GM23338 (cell line): ENCODE measurements around the gene XRCC5.

Source experiments
- CREB1 ChIP-seq: fragments of 250-450 bp; sonication (Bioruptor Pico); IDR thresholded peaks from 2 replicates; pipeline ENCODE4 v1.5.0; 2020; ENCODE audit warnings: low read depth, mild to moderate bottlenecking, moderate library complexity
- EZH2 ChIP-seq: fragments of 200-600 bp; sonication (generic); IDR thresholded peaks from one replicate; pipeline ENCODE4 v1.8.0; 2017; ENCODE audit warnings: antibody characterized with exemption, mild to moderate bottlenecking, low read depth; ENCODE audit not compliant: unreplicated experiment
- EZH2phosphoT487 ChIP-seq: fragments of 200-600 bp; sonication (generic); IDR thresholded peaks from one replicate; pipeline ENCODE4 v1.8.1; 2018; ENCODE audit warnings: antibody characterized with exemption; ENCODE audit not compliant: unreplicated experiment
- JUNB ChIP-seq: IDR thresholded peaks from one replicate; pipeline ENCODE4 v1.6.1; 2016; ENCODE audit warnings: antibody characterized with exemption; ENCODE audit not compliant: unreplicated experiment
- NANOG ChIP-seq: IDR thresholded peaks from 2 replicates; pipeline ENCODE4 v1.6.1; 2016; ENCODE audit warnings: antibody characterized with exemption, borderline replicate concordance
- POLR2AphosphoS5 ChIP-seq: IDR thresholded peaks from 2 replicates; pipeline ENCODE4 v1.6.1; 2016; ENCODE audit warnings: antibody characterized with exemption, low read depth
- REST ChIP-seq: IDR thresholded peaks from one replicate; pipeline ENCODE4 v1.6.1; 2018; ENCODE audit warnings: antibody characterized with exemption; ENCODE audit not compliant: unreplicated experiment
- ZNF114 ChIP-seq: fragments of 250-450 bp; sonication (Bioruptor Pico); IDR thresholded peaks from 2 replicates; pipeline ENCODE4 v1.5.0; 2020; ENCODE audit warnings: mild to moderate bottlenecking, moderate library complexity
- ZNF331 ChIP-seq: fragments of 250-450 bp; sonication (Bioruptor Pico); IDR thresholded peaks from 2 replicates; pipeline ENCODE4 v1.5.0; 2020; ENCODE audit warnings: low read depth, mild to moderate bottlenecking, moderate library complexity
- TF ChIP-seq, protein P1 (sequence below), 2 experiments: fragments of 200-600 bp in 1 of 2; sonication (generic) in 1 of 2; conservative IDR thresholded peaks; 2 replicates each; pipeline versions ENCODE4 v1.5.1 to v1.6.1; 2016 to 2017; ENCODE audit warnings: antibody characterized with exemption in 2 of 2, low read depth in 2 of 2, mild to moderate bottlenecking in 2 of 2, moderate library complexity in 1 of 2
- TF ChIP-seq, protein P2 (sequence below): IDR thresholded peaks from 2 replicates; pipeline ENCODE4 v1.6.1; 2016; ENCODE audit warnings: antibody characterized with exemption

- TF ChIP-seq, protein P1, sequence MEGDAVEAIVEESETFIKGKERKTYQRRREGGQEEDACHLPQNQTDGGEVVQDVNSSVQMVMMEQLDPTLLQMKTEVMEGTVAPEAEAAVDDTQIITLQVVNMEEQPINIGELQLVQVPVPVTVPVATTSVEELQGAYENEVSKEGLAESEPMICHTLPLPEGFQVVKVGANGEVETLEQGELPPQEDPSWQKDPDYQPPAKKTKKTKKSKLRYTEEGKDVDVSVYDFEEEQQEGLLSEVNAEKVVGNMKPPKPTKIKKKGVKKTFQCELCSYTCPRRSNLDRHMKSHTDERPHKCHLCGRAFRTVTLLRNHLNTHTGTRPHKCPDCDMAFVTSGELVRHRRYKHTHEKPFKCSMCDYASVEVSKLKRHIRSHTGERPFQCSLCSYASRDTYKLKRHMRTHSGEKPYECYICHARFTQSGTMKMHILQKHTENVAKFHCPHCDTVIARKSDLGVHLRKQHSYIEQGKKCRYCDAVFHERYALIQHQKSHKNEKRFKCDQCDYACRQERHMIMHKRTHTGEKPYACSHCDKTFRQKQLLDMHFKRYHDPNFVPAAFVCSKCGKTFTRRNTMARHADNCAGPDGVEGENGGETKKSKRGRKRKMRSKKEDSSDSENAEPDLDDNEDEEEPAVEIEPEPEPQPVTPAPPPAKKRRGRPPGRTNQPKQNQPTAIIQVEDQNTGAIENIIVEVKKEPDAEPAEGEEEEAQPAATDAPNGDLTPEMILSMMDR (conservative IDR thresholded peaks at IDR 0.05; ENCODE audit: low read depth in 2 of 2) = no peak
- TF ChIP-seq CREB1 (CRISPR knock-in tag) = no peak
- TF ChIP-seq EZH2 = no peak
- TF ChIP-seq ZNF114 (CRISPR knock-in tag) = no peak
- TF ChIP-seq REST = no peak
- TF ChIP-seq JUNB = no peak
- no peak for TF ChIP-seq EZH2phosphoT487
- no peak for TF ChIP-seq POLR2AphosphoS5
- no peak for TF ChIP-seq NANOG
- TF ChIP-seq ZNF331 (CRISPR knock-in tag) = no peak
- TF ChIP-seq, protein P2, sequence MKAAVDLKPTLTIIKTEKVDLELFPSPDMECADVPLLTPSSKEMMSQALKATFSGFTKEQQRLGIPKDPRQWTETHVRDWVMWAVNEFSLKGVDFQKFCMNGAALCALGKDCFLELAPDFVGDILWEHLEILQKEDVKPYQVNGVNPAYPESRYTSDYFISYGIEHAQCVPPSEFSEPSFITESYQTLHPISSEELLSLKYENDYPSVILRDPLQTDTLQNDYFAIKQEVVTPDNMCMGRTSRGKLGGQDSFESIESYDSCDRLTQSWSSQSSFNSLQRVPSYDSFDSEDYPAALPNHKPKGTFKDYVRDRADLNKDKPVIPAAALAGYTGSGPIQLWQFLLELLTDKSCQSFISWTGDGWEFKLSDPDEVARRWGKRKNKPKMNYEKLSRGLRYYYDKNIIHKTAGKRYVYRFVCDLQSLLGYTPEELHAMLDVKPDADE = no peak
Measured at GRCh38 chr2:216242365-216242764, 133.2 kb downstream of the XRCC5 start.
